PC-3 (cell line): ENCODE measurements around the gene ERP44.

ENCODE experiments used
- EZH2 ChIP-seq: fragments of 300-600 bp; sonication (generic); IDR thresholded peaks from one replicate; pipeline ENCODE4 v1.6.1; 2017; ENCODE audit warnings: antibody characterized with exemption, mild to moderate bottlenecking, low read length; ENCODE audit not compliant: unreplicated experiment
- TF ChIP-seq, protein P1 (sequence below): fragments of 300-600 bp; sonication (generic); conservative IDR thresholded peaks from 2 replicates; pipeline ENCODE4 v1.5.1; 2017; ENCODE audit warnings: antibody characterized with exemption, low read depth, mild to moderate bottlenecking, low read length

- TF ChIP-seq, protein P1, sequence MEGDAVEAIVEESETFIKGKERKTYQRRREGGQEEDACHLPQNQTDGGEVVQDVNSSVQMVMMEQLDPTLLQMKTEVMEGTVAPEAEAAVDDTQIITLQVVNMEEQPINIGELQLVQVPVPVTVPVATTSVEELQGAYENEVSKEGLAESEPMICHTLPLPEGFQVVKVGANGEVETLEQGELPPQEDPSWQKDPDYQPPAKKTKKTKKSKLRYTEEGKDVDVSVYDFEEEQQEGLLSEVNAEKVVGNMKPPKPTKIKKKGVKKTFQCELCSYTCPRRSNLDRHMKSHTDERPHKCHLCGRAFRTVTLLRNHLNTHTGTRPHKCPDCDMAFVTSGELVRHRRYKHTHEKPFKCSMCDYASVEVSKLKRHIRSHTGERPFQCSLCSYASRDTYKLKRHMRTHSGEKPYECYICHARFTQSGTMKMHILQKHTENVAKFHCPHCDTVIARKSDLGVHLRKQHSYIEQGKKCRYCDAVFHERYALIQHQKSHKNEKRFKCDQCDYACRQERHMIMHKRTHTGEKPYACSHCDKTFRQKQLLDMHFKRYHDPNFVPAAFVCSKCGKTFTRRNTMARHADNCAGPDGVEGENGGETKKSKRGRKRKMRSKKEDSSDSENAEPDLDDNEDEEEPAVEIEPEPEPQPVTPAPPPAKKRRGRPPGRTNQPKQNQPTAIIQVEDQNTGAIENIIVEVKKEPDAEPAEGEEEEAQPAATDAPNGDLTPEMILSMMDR: no peak
- TF ChIP-seq EZH2: no peak
Observed at GRCh38 chr9:100074093-100074492, 24.7 kb downstream of the ERP44 start.
